Effector CD4-positive, alpha-beta T cell (primary cell): Measurements from ENCODE around the gene DEPDC5.

Experiments
- DNase-seq: peaks from one replicate; pipeline ENCODE4 v3.0.0-alpha.2; 2020

DEPDC5 gene

DNA sequence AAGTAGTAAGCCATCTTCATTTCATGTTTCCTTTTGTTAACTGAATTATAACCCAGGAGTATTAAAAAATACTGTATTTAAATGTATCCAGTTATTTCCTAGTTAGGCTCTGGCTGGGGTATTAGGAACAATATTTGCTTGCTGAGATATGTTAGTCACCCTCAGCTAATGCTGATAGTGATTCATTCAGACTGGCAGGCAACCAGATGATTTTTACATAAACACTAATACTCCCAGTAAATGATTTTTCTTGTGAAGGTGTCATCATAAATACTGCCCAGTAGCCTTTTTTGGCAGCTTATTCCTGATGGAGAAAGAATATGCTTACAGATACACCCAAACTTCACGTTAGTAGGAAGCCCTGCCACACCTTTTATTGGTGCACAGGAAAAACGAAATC, 198.7 kb downstream of the DEPDC5 start:
- no peak for DNase-seq

DNA sequence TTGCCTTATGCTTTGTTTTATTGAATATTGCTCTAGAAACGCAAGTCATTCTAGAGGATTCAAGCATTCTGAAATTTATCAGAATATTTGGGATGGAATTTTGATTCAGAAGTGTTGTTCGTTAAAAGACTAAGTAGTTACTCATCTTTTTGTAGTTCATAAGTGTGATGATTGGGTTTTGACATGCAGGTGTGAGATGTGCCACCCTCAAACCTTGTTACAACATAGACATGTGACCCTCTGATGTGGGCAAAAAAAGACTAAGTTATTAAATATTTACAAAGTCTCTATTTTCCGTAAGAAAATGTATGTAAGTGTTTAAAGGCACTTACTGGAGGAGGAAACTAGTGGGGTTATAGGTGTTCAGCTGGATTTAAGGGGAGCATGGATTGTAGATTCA, 199.4 kb downstream of the DEPDC5 start:
- no peak for DNase-seq

DNA sequence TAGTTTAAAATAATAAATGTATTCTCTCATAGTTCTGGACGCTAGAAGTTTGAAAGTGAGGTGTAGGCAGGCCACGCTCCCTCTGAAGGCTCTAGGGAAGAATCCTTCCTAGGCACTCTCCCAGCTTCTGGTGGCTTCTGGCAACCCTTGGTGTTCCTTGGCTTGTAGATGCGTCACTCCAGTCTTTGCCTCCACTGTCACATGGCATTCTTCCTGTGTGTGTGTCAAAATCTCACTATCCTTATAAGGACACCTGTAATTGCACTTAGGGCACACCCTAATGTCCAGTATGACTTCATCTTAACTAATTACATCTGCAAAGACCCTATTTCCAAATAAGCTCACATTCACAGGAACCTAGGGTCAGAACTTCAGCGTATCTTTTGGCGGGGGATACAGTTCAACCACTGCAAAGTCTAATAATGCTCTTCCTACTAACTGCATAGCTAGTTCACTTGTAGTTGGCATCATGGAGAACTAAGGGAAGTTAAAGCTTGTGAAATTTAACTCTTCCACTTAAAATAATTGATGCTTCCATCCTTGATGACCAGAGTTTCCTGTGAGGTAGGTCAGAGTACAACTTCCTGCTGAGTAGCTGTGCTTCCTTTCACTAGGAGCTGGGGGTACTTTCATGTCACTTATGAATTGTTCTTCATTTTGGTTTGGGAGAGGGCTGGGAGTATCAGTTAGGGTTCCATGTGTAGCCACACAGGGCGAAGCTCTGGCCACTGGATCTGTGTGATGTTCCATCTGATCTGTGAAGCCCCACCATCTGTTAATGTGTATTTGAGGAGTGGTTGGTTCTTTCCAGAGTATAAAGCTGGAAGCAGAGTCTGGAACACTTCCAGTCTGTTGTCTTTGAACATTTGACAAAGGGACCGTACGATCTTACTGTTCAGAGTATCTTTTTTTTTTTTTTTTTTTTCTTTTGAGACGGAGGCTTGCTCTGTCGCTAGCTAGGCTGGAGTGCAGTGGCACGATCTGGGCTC, 201.0 kb downstream of the DEPDC5 start:
- no peak for DNase-seq

DNA sequence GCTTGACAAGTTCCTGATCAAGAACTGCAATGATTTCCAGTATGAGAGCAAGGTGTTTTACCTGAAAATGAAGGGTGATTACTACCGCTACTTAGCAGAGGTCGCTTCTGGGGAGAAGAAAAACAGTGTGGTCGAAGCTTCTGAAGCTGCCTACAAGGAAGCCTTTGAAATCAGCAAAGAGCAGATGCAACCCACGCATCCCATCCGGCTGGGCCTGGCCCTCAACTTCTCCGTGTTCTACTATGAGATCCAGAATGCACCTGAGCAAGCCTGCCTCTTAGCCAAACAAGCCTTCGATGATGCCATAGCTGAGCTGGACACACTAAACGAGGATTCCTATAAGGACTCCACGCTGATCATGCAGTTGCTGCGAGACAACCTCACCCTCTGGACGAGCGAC, 202.5 kb downstream of the DEPDC5 start:
- no peak for DNase-seq
